ENCODE data around the gene ABCC11.

ABCC11 gene

GRCh38 chr16:48128769-48129168 lies 118.6 kb downstream of the ABCC11 start:
- no peak for TF ChIP-seq CTCF (IDR thresholded peaks at IDR 0.05; ENCODE audit: low read depth, low read length, missing control alignments)
- no peak overlapping the region for H3K4me3 ChIP-seq (replicated peaks; ENCODE audit: low read depth, low read length)
- no peak for DNase-seq (ENCODE audit: extremely low read depth, low read depth)

GRCh38 chr16:48126801-48127644 lies 120.3 kb downstream of the ABCC11 start:
- TF ChIP-seq CTCF (IDR thresholded peaks at IDR 0.05; ENCODE audit: low read depth, low read length, missing control alignments) = no peak
- DNase-seq (ENCODE audit: extremely low read depth, low read depth) = peak; percentile 87
- H3K4me3 ChIP-seq (replicated peaks; ENCODE audit: low read depth, low read length) = no peak overlapping the region

GRCh38 chr16:48125888-48126287 lies 121.5 kb downstream of the ABCC11 start:
- no peak for DNase-seq (ENCODE audit: extremely low read depth, low read depth)
- no peak for TF ChIP-seq CTCF (IDR thresholded peaks at IDR 0.05; ENCODE audit: low read depth, low read length, missing control alignments)
- no peak overlapping the region for H3K4me3 ChIP-seq (replicated peaks; ENCODE audit: low read depth, low read length)

GRCh38 chr16:48124266-48124665 lies 123.1 kb downstream of the ABCC11 start:
- TF ChIP-seq CTCF (IDR thresholded peaks at IDR 0.05; ENCODE audit: low read depth, low read length, missing control alignments) = no peak
- DNase-seq (ENCODE audit: extremely low read depth, low read depth) = no peak
- H3K4me3 ChIP-seq (replicated peaks; ENCODE audit: low read depth, low read length) = no peak overlapping the region

GRCh38 chr16:48123104-48123788 lies 124.1 kb downstream of the ABCC11 start:
- no peak for TF ChIP-seq CTCF (IDR thresholded peaks at IDR 0.05; ENCODE audit: low read depth, low read length, missing control alignments)
- H3K4me3 ChIP-seq (replicated peaks; ENCODE audit: low read depth, low read length) = no peak overlapping the region
- DNase-seq (ENCODE audit: extremely low read depth, low read depth) = peak; percentile 94

GRCh38 chr16:48121276-48121675 lies 126.1 kb downstream of the ABCC11 start:
- DNase-seq (ENCODE audit: extremely low read depth, low read depth) = no peak
- H3K4me3 ChIP-seq (replicated peaks; ENCODE audit: low read depth, low read length) = no peak overlapping the region
- TF ChIP-seq CTCF (IDR thresholded peaks at IDR 0.05; ENCODE audit: low read depth, low read length, missing control alignments) = no peak

All from HFF-Myc (cell line).